CD4-positive, alpha-beta memory T cell (primary cell): ENCODE data around the gene SINHCAF. TPM values are rescaled to one million over a fixed set of nuclear protein-coding genes. Genes with fewer than 3 reads are reported as not detected.
A peak's percentile ranks its signal among the peaks of the same experiment; 100 is the strongest.
"Not testable (repeated sequence)": the region's sequence is repeated elsewhere in the genome, so short reads cannot be mapped to it uniquely, and the experiment has no call there.

Source experiments
- CTCF ChIA-PET: fragments of 350-600 bp; sonication (Branson Sonifier 250); formaldehyde crosslinking; loops from one replicate; lab custom pipeline; 2021; ENCODE audit warnings: inconsistent platforms; ENCODE audit not compliant: partially characterized antibody; lab: Charles Lee
- POLR2A ChIA-PET: fragments of 350-600 bp; sonication (Branson Sonifier 250); formaldehyde crosslinking; loops from one replicate; lab custom pipeline; 2021; ENCODE audit not compliant: partially characterized antibody; lab: Charles Lee
- DNase-seq, 5 donors: peaks; one replicate each; pipeline versions ENCODE4 v3.0.0 to v3.0.0-alpha.2; 2020 to 2022; ENCODE audit warnings: mixed read lengths in 1 of 5
- H3K27ac ChIP-seq: one replicate; pipeline ENCODE4 v1.7.0; 2013; ENCODE audit warnings: low read depth, low read length
- H3K27me3 ChIP-seq: 2 replicates; pipeline ENCODE4 v1.7.0; 2013; ENCODE audit warnings: mild to moderate bottlenecking, low read length, moderate library complexity; ENCODE audit not compliant: insufficient read depth
- H3K36me3 ChIP-seq: 2 replicates; pipeline ENCODE4 v1.7.0; 2013; ENCODE audit warnings: mild to moderate bottlenecking, low read length, moderate library complexity; ENCODE audit not compliant: insufficient read depth
- H3K4me1 ChIP-seq: 2 replicates; pipeline ENCODE4 v1.7.0; 2013; ENCODE audit warnings: mild to moderate bottlenecking, low read length, moderate library complexity; ENCODE audit not compliant: insufficient read depth
- H3K4me3 ChIP-seq, 2 donors: one replicate each; pipeline ENCODE4 v1.7.0; 2013; ENCODE audit warnings: low read length in 2 of 2, mild to moderate bottlenecking in 1 of 2
- H3K9me3 ChIP-seq, 2 donors: one replicate each; pipeline ENCODE4 v1.7.0; 2013; ENCODE audit warnings: low read length in 2 of 2, control low read depth in 1 of 2; ENCODE audit not compliant: control insufficient read depth in 1 of 2
- H3K27ac Mint-ChIP-seq, 7 donors: one replicate each; pipeline ENCODE4 v1.8.0; 2020 to 2021; ENCODE audit warnings: mixed read lengths in 7 of 7, mild to moderate bottlenecking in 6 of 7, inconsistent platforms in 3 of 7, moderate library complexity in 3 of 7
- H3K27me3 Mint-ChIP-seq, 2 donors: one replicate each; pipeline ENCODE4 v1.8.0; 2020 to 2021; ENCODE audit warnings: mixed read lengths in 2 of 2
- H3K36me3 Mint-ChIP-seq, 2 donors: one replicate each; pipeline ENCODE4 v1.8.0; 2020 to 2021; ENCODE audit warnings: mixed read lengths in 2 of 2, inconsistent platforms in 1 of 2, mild to moderate bottlenecking in 1 of 2
- H3K4me1 Mint-ChIP-seq, 4 donors: one replicate each; pipeline ENCODE4 v1.8.0; 2020 to 2021; ENCODE audit warnings: mixed read lengths in 4 of 4, mild to moderate bottlenecking in 1 of 4
- H3K4me3 Mint-ChIP-seq, 8 donors: one replicate each; pipeline ENCODE4 v1.8.0; 2020 to 2021; ENCODE audit warnings: mixed read lengths in 8 of 8, mild to moderate bottlenecking in 7 of 8, moderate library complexity in 6 of 8, inconsistent platforms in 3 of 8
- H3K9me3 Mint-ChIP-seq, 8 donors: one replicate each; pipeline ENCODE4 v1.8.0; 2020 to 2021; ENCODE audit warnings: mixed read lengths in 8 of 8, mild to moderate bottlenecking in 5 of 8, inconsistent platforms in 3 of 8, moderate library complexity in 1 of 8
- intact Hi-C: fragments of 100-400 bp; cut with micrococcal nuclease; formaldehyde crosslinking; loops from one replicate; pipeline ENCODE4 v1.15.1; 2023
- polyA plus RNA-seq, 2 donors: library from polyadenylated mRNA; unstranded; fragments of 300-500 nt; fragmentation: Illumina TruSeq; gene quantifications; one replicate each; pipeline ENCODE4 v1.2.3, GENCODE V29; 2021
- total RNA-seq, 2 experiments: library from RNA; stranded (reverse); gene quantifications; one replicate each; pipeline ENCODE4 v1.2.3, GENCODE V29; 2021

The SINHCAF gene, protein sequence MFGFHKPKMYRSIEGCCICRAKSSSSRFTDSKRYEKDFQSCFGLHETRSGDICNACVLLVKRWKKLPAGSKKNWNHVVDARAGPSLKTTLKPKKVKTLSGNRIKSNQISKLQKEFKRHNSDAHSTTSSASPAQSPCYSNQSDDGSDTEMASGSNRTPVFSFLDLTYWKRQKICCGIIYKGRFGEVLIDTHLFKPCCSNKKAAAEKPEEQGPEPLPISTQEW
- 10 to 100 TPM; 95.8 to 98.5 TPM for total RNA-seq
- polyA plus RNA-seq = 10 to 100 TPM; 69.6 to 88.7 TPM

- intact Hi-C loops = loop anchor here (1.0 to 10.0 kb wide), 7 partner anchors 209 to 1944 kb away; partner anchors contain the start of genes CAPRIN2, DDX11, DNM1L and ERGIC2
- Histone ChIP-seq H3K9me3 (no peaks in the 10 kb centered on the region), H3K27me3 (no peaks in the 10 kb centered on the region), H3K4me1 (peaks cover 25% of the 10 kb centered on the region), H3K27ac (peak within 1 kb of the TSS; percentile 87), H3K36me3 (no peaks in the 10 kb centered on the region), H3K4me3 (peak within 1 kb of the TSS; percentile 88 to 89)
- Mint-ChIP-seq H3K36me3 (peaks cover 0 to 15% of the 10 kb centered on the region in 2 donors), H3K27me3 (peaks cover 0 to 2% of the 10 kb centered on the region in 2 donors), H3K9me3 (peaks cover 0 to 5% (median 0%) of the 10 kb centered on the region in 8 donors), H3K4me3 (peak within 1 kb of the TSS; percentile 88 to 99 (median 97)), H3K4me1 (peaks cover 21 to 44% (median 27%) of the 10 kb centered on the region in 4 donors), H3K27ac (peak within 1 kb of the TSS; percentile 93 to 99 (median 98))
- ChIA-PET CTCF (interaction anchor here (0.6 to 0.8 kb wide), 2 partner anchors 57 to 475 kb away, joined by 3 read pairs; no protein-coding TSS in a partner anchor), POLR2A (interaction anchor here (0.7 to 2.1 kb wide), 9 partner anchors 10 to 1945 kb away, joined by 3 to 22 read pairs (median 3); partner anchors contain the start of genes DNM1L, ERGIC2 and YARS2)
- DNase-seq = peak; percentile 97 to 99 (median 98)
Observed at GRCh38 chr12:31325877-31326631, at the start of gene SINHCAF. Gene SINHCAF, minus strand, starts transcription at chr12:31326150. Its CDS starts 27,946 bp downstream, at chr12:31298204.

DNA sequence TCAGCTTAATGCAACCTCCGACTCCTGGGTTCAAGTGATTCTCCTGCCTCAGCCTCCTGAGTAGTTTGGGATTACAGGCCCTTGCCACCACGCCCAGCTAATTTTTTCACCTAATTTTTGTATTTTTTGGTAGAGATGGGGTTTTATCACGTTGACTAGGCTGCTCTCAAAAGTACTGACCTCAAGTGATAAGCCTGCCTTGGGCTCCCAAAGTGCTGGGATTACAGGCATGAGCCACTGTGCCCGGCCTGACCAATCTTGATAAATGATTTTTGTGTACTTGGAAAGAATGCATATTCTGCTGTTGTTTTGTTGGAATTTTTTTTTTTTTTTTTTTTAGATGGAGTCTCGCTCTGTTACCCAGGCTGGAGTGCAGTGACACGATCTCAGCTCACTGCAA lies 49.5 kb upstream of the SINHCAF start:
- H3K4me1 Mint-ChIP-seq, H3K27me3 Mint-ChIP-seq, CTCF ChIA-PET, intact Hi-C loops, H3K4me3 Mint-ChIP-seq, H3K9me3 Mint-ChIP-seq, H3K36me3 Mint-ChIP-seq, H3K27ac ChIP-seq, H3K27ac Mint-ChIP-seq, DNase-seq, H3K4me3 ChIP-seq, H3K27me3 ChIP-seq, POLR2A ChIA-PET, H3K4me1 ChIP-seq, H3K9me3 ChIP-seq, H3K36me3 ChIP-seq: not testable (repeated sequence)

DNA sequence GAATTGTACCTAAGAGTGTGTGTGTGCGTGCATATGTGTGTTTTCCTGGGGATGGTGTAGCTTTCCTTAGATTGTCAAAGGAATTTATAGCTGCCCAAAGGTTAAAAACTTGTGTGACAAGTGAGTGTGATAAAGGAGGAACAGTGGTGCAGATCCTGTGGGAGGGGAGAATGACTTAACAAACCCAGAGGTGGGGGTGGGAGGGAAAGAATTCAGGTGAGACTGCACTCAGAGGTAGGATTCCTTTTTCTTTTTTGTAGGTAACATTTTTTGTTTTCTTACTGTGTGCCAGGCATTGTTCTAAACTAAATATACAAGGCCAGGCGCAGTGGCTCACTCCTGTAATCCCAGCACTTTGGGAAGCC lies 45.3 kb upstream of the SINHCAF start:
- no peak overlapping the region for H3K27ac Mint-ChIP-seq
- intact Hi-C loops = no loop called here
- Histone ChIP-seq H3K4me1 (no peaks in the 10 kb centered on the region), H3K27me3 (no peaks in the 10 kb centered on the region), H3K36me3 (no peaks in the 10 kb centered on the region), H3K27ac (no peak overlapping the region), H3K9me3 (no peaks in the 10 kb centered on the region), H3K4me3 (no peak overlapping the region)
- CTCF ChIA-PET = no interaction called here
- no peak overlapping the region for H3K4me3 Mint-ChIP-seq
- POLR2A ChIA-PET = no interaction called here
- no peak for DNase-seq
- H3K36me3 Mint-ChIP-seq = no peaks in the 10 kb centered on the region
- no peaks in the 10 kb centered on the region for H3K9me3 Mint-ChIP-seq
- H3K4me1 Mint-ChIP-seq = no peaks in the 10 kb centered on the region
- H3K27me3 Mint-ChIP-seq = peaks cover 3 to 4% of the 10 kb centered on the region in 2 donors

DNA sequence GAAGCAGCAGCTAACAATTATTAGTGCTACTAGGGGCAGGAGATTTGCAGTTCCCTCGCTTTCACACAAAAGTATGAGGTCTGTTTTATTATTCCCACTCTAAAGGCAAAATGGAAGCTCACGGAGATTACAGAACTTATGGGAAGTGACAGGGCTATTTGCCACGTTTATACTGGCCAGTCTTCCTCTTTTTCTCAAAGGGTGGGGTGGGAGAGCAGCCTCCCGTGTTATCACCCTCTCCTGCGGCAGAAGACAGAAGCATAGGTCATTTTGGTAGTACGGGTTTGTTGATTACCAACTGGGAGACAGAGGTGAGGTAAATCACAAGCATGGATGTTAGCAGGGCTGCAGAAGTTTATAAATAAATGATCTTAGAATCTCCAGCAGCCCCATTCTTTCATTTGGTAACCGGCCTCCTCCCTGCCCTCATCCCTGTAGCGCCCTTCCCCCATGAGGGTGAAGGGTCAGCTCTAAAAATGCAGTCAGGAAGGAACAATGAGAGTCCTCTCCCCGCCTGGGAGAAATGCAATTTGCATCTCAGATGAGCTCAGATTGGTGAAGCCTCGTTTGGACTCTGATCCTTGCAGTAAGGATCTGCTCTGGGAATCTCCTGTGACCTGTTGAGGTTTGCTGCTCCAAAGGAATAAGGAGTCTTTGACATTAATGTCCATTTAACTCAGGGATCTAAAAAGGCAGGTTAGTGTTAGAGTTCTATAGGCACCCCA lies 44.7 kb upstream of the SINHCAF start:
- Histone ChIP-seq H3K4me3 (no peak overlapping the region), H3K27ac (no peak overlapping the region), H3K9me3 (no peaks in the 10 kb centered on the region), H3K4me1 (no peaks in the 10 kb centered on the region), H3K36me3 (no peaks in the 10 kb centered on the region), H3K27me3 (no peaks in the 10 kb centered on the region)
- peaks cover 3 to 4% of the 10 kb centered on the region in 2 donors for H3K27me3 Mint-ChIP-seq
- H3K27ac Mint-ChIP-seq = no peak overlapping the region
- intact Hi-C loops = no loop called here
- POLR2A ChIA-PET = no interaction called here
- no peak overlapping the region for H3K4me3 Mint-ChIP-seq
- DNase-seq = no peak
- no peaks in the 10 kb centered on the region for H3K36me3 Mint-ChIP-seq
- CTCF ChIA-PET = interaction anchor here (0.6 kb wide), 1 partner anchor 282 kb away, joined by 5 read pairs; no protein-coding TSS in a partner anchor
- H3K4me1 Mint-ChIP-seq = no peaks in the 10 kb centered on the region
- no peaks in the 10 kb centered on the region for H3K9me3 Mint-ChIP-seq

GRCh38 chr12:31369712-31370521 lies 44.0 kb upstream of the SINHCAF start:
- Histone ChIP-seq H3K9me3 (no peaks in the 10 kb centered on the region), H3K36me3 (no peaks in the 10 kb centered on the region), H3K4me3 (no peak overlapping the region), H3K27me3 (no peaks in the 10 kb centered on the region), H3K4me1 (no peaks in the 10 kb centered on the region), H3K27ac (no peak overlapping the region)
- Mint-ChIP-seq H3K27me3 (peaks cover 3 to 6% of the 10 kb centered on the region in 2 donors), H3K9me3 (peaks cover 0 to 1% (median 0%) of the 10 kb centered on the region in 8 donors), H3K27ac (no peak overlapping the region), H3K4me3 (no peak overlapping the region), H3K36me3 (no peaks in the 10 kb centered on the region), H3K4me1 (no peaks in the 10 kb centered on the region)
- intact Hi-C loops = no loop called here
- ChIA-PET POLR2A (no interaction called here), CTCF (interaction anchor here (0.6 kb wide), 1 partner anchor 283 kb away, joined by 5 read pairs; no protein-coding TSS in a partner anchor)
- no peak for DNase-seq

DNA sequence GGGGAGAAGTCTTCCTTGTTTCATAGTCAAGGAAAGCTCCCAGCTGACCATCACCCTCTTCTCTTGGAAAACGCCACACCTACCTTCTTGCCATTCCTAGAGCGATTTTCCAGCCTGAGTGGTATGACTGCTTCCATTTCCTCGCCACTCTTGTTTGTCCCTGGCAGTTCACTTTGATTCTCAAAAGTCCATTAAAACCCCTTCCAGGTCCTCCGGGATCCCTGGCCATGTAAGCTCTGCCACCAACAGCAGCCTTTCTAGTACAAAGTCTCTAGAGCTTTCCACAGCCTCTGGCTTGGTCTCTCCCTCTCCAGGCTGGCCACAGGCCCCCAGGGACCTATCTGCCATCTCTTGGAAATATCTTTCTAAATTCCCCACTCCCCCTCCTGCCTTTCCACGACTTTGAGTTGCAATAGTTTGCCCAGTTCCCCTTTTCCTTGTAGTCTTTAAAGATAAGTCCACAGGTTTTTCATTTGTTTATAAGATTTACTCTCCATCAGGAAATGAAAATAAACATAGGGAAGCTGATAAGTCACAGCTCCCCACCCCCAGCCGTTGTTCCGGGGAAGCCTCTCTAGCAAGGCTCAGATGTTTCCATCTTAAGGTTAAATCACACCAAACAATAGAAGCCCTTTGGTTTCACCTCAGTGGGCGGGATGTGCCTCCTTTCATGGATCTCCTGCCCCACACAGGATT lies 42.9 kb upstream of the SINHCAF start:
- Histone ChIP-seq H3K9me3 (no peaks in the 10 kb centered on the region), H3K4me1 (no peaks in the 10 kb centered on the region), H3K4me3 (no peak overlapping the region), H3K27me3 (no peaks in the 10 kb centered on the region), H3K27ac (no peak overlapping the region), H3K36me3 (no peaks in the 10 kb centered on the region)
- DNase-seq = no peak
- Mint-ChIP-seq H3K36me3 (no peaks in the 10 kb centered on the region), H3K9me3 (peaks cover 0 to 1% (median 0%) of the 10 kb centered on the region in 8 donors), H3K27me3 (peaks cover 3 to 6% of the 10 kb centered on the region in 2 donors), H3K4me1 (no peaks in the 10 kb centered on the region), H3K27ac (peak overlapping the region in 1 of 7 donors; percentile 48), H3K4me3 (no peak overlapping the region)
- ChIA-PET CTCF (interaction anchor here (1.6 kb wide), 1 partner anchor 97 kb away, joined by 5 read pairs; no protein-coding TSS in a partner anchor), POLR2A (no interaction called here)
- intact Hi-C loops = no loop called here
